Glutamatergic neuron (in vitro differentiated cells): Measurements from ENCODE around the gene KRTAP21-2. TPM values are rescaled to one million over a fixed set of nuclear protein-coding genes. Genes with fewer than 3 reads are reported as not detected.

Experiments
- DNase-seq: peaks from one replicate; pipeline ENCODE4 v3.0.0; 2022
- H3K27ac Mint-ChIP-seq: one replicate; pipeline ENCODE4 v1.8.0; 2020; ENCODE audit warnings: mild to moderate bottlenecking, mixed read lengths, inconsistent platforms; ENCODE audit not compliant: unreplicated experiment
- H3K27me3 Mint-ChIP-seq: one replicate; pipeline ENCODE4 v1.8.0; 2020; ENCODE audit warnings: mild to moderate bottlenecking, moderate library complexity, mixed read lengths, inconsistent platforms; ENCODE audit not compliant: unreplicated experiment
- H3K36me3 Mint-ChIP-seq: one replicate; pipeline ENCODE4 v1.8.0; 2020; ENCODE audit warnings: mild to moderate bottlenecking, mixed read lengths, inconsistent platforms; ENCODE audit not compliant: unreplicated experiment
- H3K4me1 Mint-ChIP-seq: one replicate; pipeline ENCODE4 v1.8.0; 2020; ENCODE audit warnings: mild to moderate bottlenecking, low read depth, mixed read lengths, inconsistent platforms; ENCODE audit not compliant: unreplicated experiment
- H3K4me3 Mint-ChIP-seq: one replicate; pipeline ENCODE4 v1.8.0; 2020; ENCODE audit warnings: mild to moderate bottlenecking, mixed read lengths, inconsistent platforms; ENCODE audit not compliant: unreplicated experiment
- H3K9me3 Mint-ChIP-seq: one replicate; pipeline ENCODE4 v1.8.0; 2020; ENCODE audit warnings: mild to moderate bottlenecking, moderate library complexity, mixed read lengths, inconsistent platforms; ENCODE audit not compliant: unreplicated experiment
- long read RNA-seq: library from polyadenylated mRNA; unstranded; transcript quantifications from one replicate; pipeline ENCODE4 v2.0.0, GENCODE V29; 2020; ENCODE audit not compliant: unreplicated experiment
- total RNA-seq: library from RNA; stranded (reverse); fragmentation: NEBNext Ultra II Directional; extraction: Animal tissue kit (Norgen Biotek cat#: 25700); gene quantifications from one replicate; pipeline ENCODE4 v1.2.1, GENCODE V29; 2021; ENCODE audit not compliant: unreplicated experiment
- TF ChIP-seq, protein P1 (sequence below): fragments of 200-600 bp; sonication (generic); IDR thresholded peaks from one replicate; pipeline ENCODE4 v1.5.0; 2021; ENCODE audit not compliant: partially characterized antibody, unreplicated experiment

KRTAP21-2 gene
- not detected for total RNA-seq
- long read RNA-seq = 0 reads

GRCh38 chr21:30747159-30747558 is at the start of gene KRTAP21-2:
Gene KRTAP21-2, minus strand, starts transcription at chr21:30747259. Its CDS starts 57 bp downstream, at chr21:30747202.
- no peaks in the 10 kb centered on the region for H3K9me3 Mint-ChIP-seq
- no peak for DNase-seq
- no peak within 1 kb of the TSS for H3K4me3 Mint-ChIP-seq
- no peaks in the 10 kb centered on the region for H3K27me3 Mint-ChIP-seq
- H3K4me1 Mint-ChIP-seq = no peaks in the 10 kb centered on the region
- no peak within 1 kb of the TSS for H3K27ac Mint-ChIP-seq
- TF ChIP-seq, protein P1, sequence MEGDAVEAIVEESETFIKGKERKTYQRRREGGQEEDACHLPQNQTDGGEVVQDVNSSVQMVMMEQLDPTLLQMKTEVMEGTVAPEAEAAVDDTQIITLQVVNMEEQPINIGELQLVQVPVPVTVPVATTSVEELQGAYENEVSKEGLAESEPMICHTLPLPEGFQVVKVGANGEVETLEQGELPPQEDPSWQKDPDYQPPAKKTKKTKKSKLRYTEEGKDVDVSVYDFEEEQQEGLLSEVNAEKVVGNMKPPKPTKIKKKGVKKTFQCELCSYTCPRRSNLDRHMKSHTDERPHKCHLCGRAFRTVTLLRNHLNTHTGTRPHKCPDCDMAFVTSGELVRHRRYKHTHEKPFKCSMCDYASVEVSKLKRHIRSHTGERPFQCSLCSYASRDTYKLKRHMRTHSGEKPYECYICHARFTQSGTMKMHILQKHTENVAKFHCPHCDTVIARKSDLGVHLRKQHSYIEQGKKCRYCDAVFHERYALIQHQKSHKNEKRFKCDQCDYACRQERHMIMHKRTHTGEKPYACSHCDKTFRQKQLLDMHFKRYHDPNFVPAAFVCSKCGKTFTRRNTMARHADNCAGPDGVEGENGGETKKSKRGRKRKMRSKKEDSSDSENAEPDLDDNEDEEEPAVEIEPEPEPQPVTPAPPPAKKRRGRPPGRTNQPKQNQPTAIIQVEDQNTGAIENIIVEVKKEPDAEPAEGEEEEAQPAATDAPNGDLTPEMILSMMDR = no peak
- no peaks in the 10 kb centered on the region for H3K36me3 Mint-ChIP-seq

- H3K27me3 Mint-ChIP-seq = peaks cover 3% of the 10 kb centered on the region
- no peak overlapping the region for H3K27ac Mint-ChIP-seq
- H3K9me3 Mint-ChIP-seq = no peaks in the 10 kb centered on the region
- H3K4me3 Mint-ChIP-seq = no peak overlapping the region
- no peak for DNase-seq
- TF ChIP-seq, protein P1 = no peak
- H3K36me3 Mint-ChIP-seq = no peaks in the 10 kb centered on the region
- H3K4me1 Mint-ChIP-seq = no peaks in the 10 kb centered on the region
Observed at GRCh38 chr21:30793581-30794314, 46.7 kb upstream of the KRTAP21-2 start.

DNA sequence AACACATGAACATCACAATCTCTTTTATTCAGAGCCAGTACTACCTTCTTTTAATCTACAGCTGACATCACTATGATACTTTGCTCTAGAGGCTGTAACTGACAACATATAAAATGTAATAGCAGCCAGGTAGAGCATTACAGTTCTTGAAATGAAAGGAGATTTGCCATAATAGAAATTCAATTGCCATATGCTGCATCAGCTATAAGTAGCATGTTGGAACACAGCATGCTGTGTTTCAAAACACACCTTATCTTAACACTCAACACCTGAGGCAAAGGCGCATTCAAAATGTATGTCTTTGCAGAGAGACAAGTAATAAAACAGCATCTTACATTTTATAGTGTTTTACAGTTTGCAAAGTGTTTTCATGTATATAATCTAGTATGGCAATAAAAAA is 32.2 kb upstream of the KRTAP21-2 start:
- TF ChIP-seq, protein P1 = no peak
- Mint-ChIP-seq H3K4me1 (no peaks in the 10 kb centered on the region), H3K27me3 (no peaks in the 10 kb centered on the region), H3K4me3 (no peak overlapping the region), H3K9me3 (no peaks in the 10 kb centered on the region), H3K36me3 (no peaks in the 10 kb centered on the region), H3K27ac (no peak overlapping the region)
- no peak for DNase-seq

DNA sequence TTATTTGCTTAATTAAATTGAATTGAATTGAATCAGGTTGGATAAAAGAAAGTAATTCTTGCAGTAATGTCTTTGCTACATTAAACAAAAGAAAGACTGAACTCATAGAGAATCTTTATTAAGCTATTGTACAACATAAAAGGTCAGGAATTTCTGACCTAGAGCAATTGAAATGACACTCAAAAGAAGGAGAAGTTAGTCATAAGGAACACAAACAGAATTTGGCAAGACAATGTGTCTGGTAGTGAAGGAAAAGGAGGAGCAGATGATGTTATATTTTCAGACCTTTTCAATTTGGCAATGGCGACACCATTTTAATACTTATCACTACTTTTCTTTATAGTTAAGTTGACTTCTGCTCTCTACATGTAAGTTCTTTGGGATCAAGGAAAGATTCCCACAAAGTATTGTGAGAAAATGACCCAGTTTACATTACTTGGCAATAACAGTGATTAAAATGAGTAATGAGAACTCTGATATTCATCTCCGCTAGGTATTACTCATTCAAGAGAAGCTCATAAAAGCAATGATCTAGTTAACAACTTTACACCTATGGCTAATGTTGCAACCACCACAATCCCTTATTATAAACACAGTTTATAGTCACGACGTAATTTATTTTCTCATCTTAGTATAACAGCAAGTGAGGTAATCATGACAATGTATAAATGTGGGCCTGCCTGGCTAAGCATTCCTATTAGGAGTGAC is 22.8 kb upstream of the KRTAP21-2 start:
- no peaks in the 10 kb centered on the region for H3K36me3 Mint-ChIP-seq
- no peaks in the 10 kb centered on the region for H3K27me3 Mint-ChIP-seq
- H3K9me3 Mint-ChIP-seq = no peaks in the 10 kb centered on the region
- no peak overlapping the region for H3K4me3 Mint-ChIP-seq
- no peaks in the 10 kb centered on the region for H3K4me1 Mint-ChIP-seq
- no peak for DNase-seq
- TF ChIP-seq, protein P1 = no peak
- no peak overlapping the region for H3K27ac Mint-ChIP-seq

GRCh38 chr21:30760776-30761175 is 13.7 kb upstream of the KRTAP21-2 start:
- Mint-ChIP-seq H3K4me1 (no peaks in the 10 kb centered on the region), H3K4me3 (no peak overlapping the region), H3K9me3 (no peaks in the 10 kb centered on the region), H3K27ac (no peak overlapping the region), H3K27me3 (no peaks in the 10 kb centered on the region), H3K36me3 (no peaks in the 10 kb centered on the region)
- DNase-seq = no peak
- TF ChIP-seq, protein P1 = no peak
